Central memory CD4-positive, alpha-beta T cell (primary cell): Measurements from ENCODE around the gene ADARB1.
A peak's percentile ranks its signal among the peaks of the same experiment; 100 is the strongest.

Source experiments
- DNase-seq: peaks from one replicate; pipeline ENCODE4 v3.0.0; 2022

Gene ADARB1

GRCh38 chr21:45097827-45098387 is 23.5 kb downstream of the ADARB1 start:
- DNase-seq: no peak

- DNase-seq: no peak
Measured at GRCh38 chr21:45098867-45099266, 24.5 kb downstream of the ADARB1 start.

GRCh38 chr21:45099571-45099970 is 25.2 kb downstream of the ADARB1 start:
- DNase-seq: no peak

- DNase-seq: no peak
Measured at GRCh38 chr21:45100866-45101265, 26.5 kb downstream of the ADARB1 start.

- DNase-seq: no peak
Measured at GRCh38 chr21:45102391-45102932, 28.1 kb downstream of the ADARB1 start.

GRCh38 chr21:45103971-45104520 is 29.7 kb downstream of the ADARB1 start:
- DNase-seq: no peak

- peak; percentile 9 for DNase-seq
Measured at GRCh38 chr21:45104560-45104959, 30.2 kb downstream of the ADARB1 start.

- no peak for DNase-seq
Measured at GRCh38 chr21:45105906-45106485, 31.6 kb downstream of the ADARB1 start.

GRCh38 chr21:45108034-45108790 is 33.8 kb downstream of the ADARB1 start:
- no peak for DNase-seq

GRCh38 chr21:45108808-45109781 is 34.7 kb downstream of the ADARB1 start:
- DNase-seq: no peak

GRCh38 chr21:45109831-45110492 is 35.6 kb downstream of the ADARB1 start:
- DNase-seq: peak; percentile 20

GRCh38 chr21:45110873-45111624 is 36.7 kb downstream of the ADARB1 start:
- no peak for DNase-seq

GRCh38 chr21:45111703-45112102 is 37.3 kb downstream of the ADARB1 start:
- DNase-seq: no peak

- DNase-seq: no peak
Measured at GRCh38 chr21:45112371-45112770, 38.0 kb downstream of the ADARB1 start.

GRCh38 chr21:45113543-45113942 is 39.2 kb downstream of the ADARB1 start:
- DNase-seq: no peak

GRCh38 chr21:45114072-45114471 is 39.7 kb downstream of the ADARB1 start:
- DNase-seq: no peak

GRCh38 chr21:45114475-45114874 is 40.1 kb downstream of the ADARB1 start:
- no peak for DNase-seq

- no peak for DNase-seq
Measured at GRCh38 chr21:45115141-45115540, 40.8 kb downstream of the ADARB1 start.

- DNase-seq: no peak
Measured at GRCh38 chr21:45116066-45116465, 41.7 kb downstream of the ADARB1 start.

- DNase-seq: no peak
Measured at GRCh38 chr21:45117314-45117713, 42.9 kb downstream of the ADARB1 start.

- DNase-seq: no peak
Measured at GRCh38 chr21:45118099-45118498, 43.7 kb downstream of the ADARB1 start.
